SK-N-SH (cell line): Measurements from ENCODE around the gene ULBP2. TPM values are rescaled to one million over a fixed set of nuclear protein-coding genes. Genes with fewer than 3 reads are reported as not detected.

Experiments
- CTCF ChIA-PET: fragments of 300-600, 350-600 bp; formaldehyde crosslinking; extraction: SDS; loops from one replicate; lab custom pipeline; 2021; lab: Yijun Ruan, JAX
- POLR2A ChIA-PET: fragments of 350-600 bp; sonication (Branson Sonifier 250); formaldehyde crosslinking; extraction: SDS; loops from one replicate; lab custom pipeline; 2020; ENCODE audit warnings: antibody characterized with exemption, inconsistent platforms; lab: Yijun Ruan, JAX
- DNase-seq: peaks from one replicate; pipeline ENCODE4 v3.0.0; 2012
- H2AFZ ChIP-seq: fragments of 200-600 bp; sonication (generic); 2 replicates; pipeline ENCODE4 v1.8.1; 2016; ENCODE audit warnings: antibody characterized with exemption, mild to moderate bottlenecking, low read depth
- H3F3A ChIP-seq: fragments of 200-600 bp; sonication (generic); replicated peaks from 2 replicates; pipeline ENCODE3; 2016; ENCODE audit warnings: antibody characterized with exemption, mild to moderate bottlenecking; ENCODE audit not compliant: insufficient read depth
- H3K27ac ChIP-seq, 2 experiments: fragments of 200-500 bp in 1 of 2; fragments of 200-600 bp in 1 of 2; sonication (Bioruptor generic) in 1 of 2; sonication (generic), shearing (Covaris generic) in 1 of 2; 2 replicates each; pipeline versions ENCODE4 v1.5.1 to v1.6.1; 2014 to 2016; ENCODE audit warnings: low read depth in 2 of 2, inconsistent platforms in 1 of 2, low read length in 1 of 2, mild to moderate bottlenecking in 1 of 2, mixed read lengths in 1 of 2
- H3K27me3 ChIP-seq: fragments of 200-600 bp; sonication (generic), shearing (Covaris generic); 2 replicates; pipeline ENCODE4 v1.6.1; 2016; ENCODE audit warnings: mixed run types; ENCODE audit not compliant: insufficient read depth
- H3K36me3 ChIP-seq, 2 experiments: fragments of 200-500 bp in 1 of 2; fragments of 200-600 bp in 1 of 2; sonication (Bioruptor generic) in 1 of 2; sonication (generic) in 1 of 2; replicated peaks in 1 of 2; 2 replicates each; pipeline versions ENCODE3 to v1.5.1; 2014 to 2016; ENCODE audit warnings: low read length in 1 of 2, mild to moderate bottlenecking in 1 of 2; ENCODE audit not compliant: insufficient read depth in 2 of 2, control insufficient read depth in 1 of 2
- H3K4me1 ChIP-seq, 2 experiments: fragments of 200-500 bp in 1 of 2; fragments of 200-600 bp in 1 of 2; sonication (Bioruptor generic) in 1 of 2; sonication (generic), shearing (Covaris generic) in 1 of 2; 2 replicates each; pipeline versions ENCODE4 v1.5.1 to v1.6.1; 2014 to 2016; ENCODE audit warnings: low read depth in 1 of 2, low read length in 1 of 2, mixed run types in 1 of 2; ENCODE audit not compliant: insufficient read depth in 2 of 2, control insufficient read depth in 1 of 2
- H3K4me2 ChIP-seq: fragments of 200-600 bp; sonication (generic), shearing (Covaris generic); 2 replicates; pipeline ENCODE4 v1.6.1; 2017; ENCODE audit warnings: mixed run types
- H3K4me3 ChIP-seq, 2 experiments: fragments of 200-500 bp in 1 of 2; fragments of 200-600 bp in 1 of 2; sonication (Bioruptor generic) in 1 of 2; sonication (generic), shearing (Covaris generic) in 1 of 2; 2 replicates each; pipeline versions ENCODE4 v1.5.1 to v1.8.1; 2014 to 2016; ENCODE audit warnings: low read depth in 2 of 2, inconsistent platforms in 1 of 2, low read length in 1 of 2, mild to moderate bottlenecking in 1 of 2, mixed read lengths in 1 of 2, moderate library complexity in 1 of 2
- H3K79me2 ChIP-seq: fragments of 200-600 bp; sonication (generic); 2 replicates; pipeline ENCODE4 v1.8.1; 2017; ENCODE audit warnings: mild to moderate bottlenecking; ENCODE audit not compliant: insufficient read depth
- H3K9ac ChIP-seq: fragments of 200-600 bp; sonication (generic); 2 replicates; pipeline ENCODE4 v1.6.1; 2017; ENCODE audit warnings: mixed run types
- H3K9me2 ChIP-seq: fragments of 200-600 bp; sonication (generic); 2 replicates; pipeline ENCODE4 v1.6.1; 2017; ENCODE audit warnings: mixed run types
- H3K9me3 ChIP-seq: fragments of 200-600 bp; sonication (generic); 2 replicates; pipeline ENCODE4 v1.6.1; 2017; ENCODE audit warnings: mixed run types, mild to moderate bottlenecking, moderate library complexity
- H4K20me1 ChIP-seq: fragments of 200-600 bp; sonication (generic); 2 replicates; pipeline ENCODE4 v1.6.1; 2017; ENCODE audit warnings: mild to moderate bottlenecking, mixed run types; ENCODE audit not compliant: insufficient read depth
- CHD2 ChIP-seq: fragments of 150-350 bp; IDR thresholded peaks from 2 replicates; pipeline ENCODE4 v1.6.1; 2018; ENCODE audit warnings: low read length; ENCODE audit not compliant: partially characterized antibody
- EP300 ChIP-seq, 2 experiments: IDR thresholded peaks; 2 replicates each; pipeline versions ENCODE4 v1.4.0 to v1.6.1; 2012; ENCODE audit warnings: borderline replicate concordance in 1 of 2, low read depth in 1 of 2, low read length in 1 of 2
- EZH2phosphoT487 ChIP-seq: fragments of 200-600 bp; sonication (generic); IDR thresholded peaks from 2 replicates; pipeline ENCODE4 v1.6.1; 2017; ENCODE audit warnings: low read depth, mixed run types, mild to moderate bottlenecking, antibody characterized with exemption, moderate library complexity, borderline replicate concordance
- FOSL2 ChIP-seq: IDR thresholded peaks from 2 replicates; pipeline ENCODE4 v1.4.0; 2012; ENCODE audit warnings: low read depth, mild to moderate bottlenecking, moderate library complexity, borderline replicate concordance
- FOXJ3 ChIP-seq: sonication (generic); formaldehyde crosslinking; IDR thresholded peaks from 2 replicates; pipeline ENCODE4 v1.5.1; 2020; ENCODE audit warnings: mild to moderate bottlenecking, missing genetic modification reagents
- FOXM1 ChIP-seq: IDR thresholded peaks from 2 replicates; pipeline ENCODE4 v1.4.0; 2012; ENCODE audit warnings: low read depth, mild to moderate bottlenecking
- GABPA ChIP-seq: IDR thresholded peaks from 2 replicates; pipeline ENCODE4 v1.4.0; 2012; ENCODE audit warnings: low read depth, mild to moderate bottlenecking
- GATA2 ChIP-seq: sonication (generic); formaldehyde crosslinking; IDR thresholded peaks from 2 replicates; pipeline ENCODE4 v1.5.0; 2020; ENCODE audit warnings: mild to moderate bottlenecking, missing genetic modification reagents
- JUND ChIP-seq: IDR thresholded peaks from 2 replicates; pipeline ENCODE4 v1.4.0; 2012
- MAX ChIP-seq: IDR thresholded peaks from 2 replicates; pipeline ENCODE4 v1.4.0; 2012; ENCODE audit warnings: low read depth
- MEF2A ChIP-seq: IDR thresholded peaks from 2 replicates; pipeline ENCODE4 v1.4.0; 2012; ENCODE audit warnings: low read depth, borderline replicate concordance
- MXI1 ChIP-seq: IDR thresholded peaks from 2 replicates; pipeline ENCODE4 v1.6.1; 2012; ENCODE audit warnings: mild to moderate bottlenecking, low read depth, low read length, improper control_type of control experiment
- NFIC ChIP-seq: IDR thresholded peaks from 2 replicates; pipeline ENCODE4 v1.4.0; 2012; ENCODE audit warnings: borderline replicate concordance
- NRF1 ChIP-seq: IDR thresholded peaks from 2 replicates; pipeline ENCODE4 v1.6.1; 2012; ENCODE audit warnings: low read depth, mild to moderate bottlenecking, low read length
- PBX3 ChIP-seq: IDR thresholded peaks from 2 replicates; pipeline ENCODE4; 2012
- RCOR1 ChIP-seq: fragments of 150-350 bp; IDR thresholded peaks from 2 replicates; pipeline ENCODE4 v1.6.1; 2017; ENCODE audit warnings: antibody characterized with exemption, low read length
- RFX5 ChIP-seq: IDR thresholded peaks from 2 replicates; pipeline ENCODE4 v1.6.1; 2012; ENCODE audit warnings: mild to moderate bottlenecking, improper control_type of control experiment, low read length
- RXRA ChIP-seq: IDR thresholded peaks from 2 replicates; pipeline ENCODE4 v1.4.0; 2012; ENCODE audit warnings: low read depth, mild to moderate bottlenecking, borderline replicate concordance
- SIN3A ChIP-seq: IDR thresholded peaks from 2 replicates; pipeline ENCODE4 v1.6.1; 2012; ENCODE audit warnings: low read depth, mild to moderate bottlenecking, low read length, moderate library complexity, borderline replicate concordance
- SMC3 ChIP-seq: IDR thresholded peaks from 2 replicates; pipeline ENCODE4 v1.6.1; 2012; ENCODE audit warnings: low read depth, low read length, improper control_type of control experiment
- TAF1 ChIP-seq: IDR thresholded peaks from 2 replicates; pipeline ENCODE4 v1.6.1; 2012; ENCODE audit warnings: low read depth, mild to moderate bottlenecking, low read length, moderate library complexity, borderline replicate concordance
- TCF12 ChIP-seq: IDR thresholded peaks from 2 replicates; pipeline ENCODE4 v1.4.0; 2012
- USF2 ChIP-seq: fragments of 150-350 bp; IDR thresholded peaks from 2 replicates; pipeline ENCODE4 v1.6.1; 2017; ENCODE audit warnings: antibody characterized with exemption, low read length, low read depth, borderline replicate concordance
- YY1 ChIP-seq: IDR thresholded peaks from 2 replicates; pipeline ENCODE4 v1.4.0; 2012; ENCODE audit warnings: low read depth, mild to moderate bottlenecking
- ZBTB33 ChIP-seq: IDR thresholded peaks from 2 replicates; pipeline ENCODE4 v1.4.0; 2012; ENCODE audit warnings: low read depth, borderline replicate concordance
- WGBS: methylation state at CpG from one replicate; pipeline ENCODE4 v1.1.6; 2017; ENCODE audit warnings: low lambda C conversion rate; 5-methylcytosine and 5-hydroxymethylcytosine counted together
- polyA plus RNA-seq, 3 experiments: library from polyadenylated mRNA; depleted of rRNA; stranded (reverse); fragments of >200 nt; gene quantifications; 2 replicates each; pipeline ENCODE4 v1.2.3, GENCODE V29; 2012

Gene ULBP2
- polyA plus RNA-seq, 1 of the 3 experiments (the other 2 are of a cell fraction), result 5.0 TPM

- Histone ChIP-seq H3K27me3 (peaks cover 67% of the 10 kb centered on the region), H3K4me1 (no peaks in the 10 kb centered on the region), H3K4me2 (no peak overlapping the region), H3K9ac (no peak overlapping the region), H3K9me2 (no peaks in the 10 kb centered on the region), H3K9me3 (0 out of 2 replicates have a peak, but pooled peaks cover 7% of the 10 kb centered on the region), H3K27ac (no peak overlapping the region), H3K79me2 (no peaks in the 10 kb centered on the region), H3K4me3 (no peak overlapping the region), H2AFZ (no peak overlapping the region), H3K36me3 (no peaks in the 10 kb centered on the region), H4K20me1 (no peaks in the 10 kb centered on the region), H3F3A (no peaks in the 10 kb centered on the region)
- DNase-seq, result no peak
- ChIA-PET POLR2A (no interaction called here), CTCF (no interaction called here)
- TF ChIP-seq SMC3 (no peak), MAX (no peak), MEF2A (no peak), TCF12 (no peak), FOXM1 (no peak), MXI1 (no peak), FOSL2 (no peak), EZH2phosphoT487 (no peak), YY1 (no peak), NFIC (no peak), NRF1 (no peak), CHD2 (no peak), PBX3 (no peak), EP300 (IDR thresholded peaks at IDR 0.05; ENCODE audit: borderline replicate concordance in 1 of 2, low read depth in 1 of 2, low read length in 1 of 2) (no peak), SIN3A (no peak), RXRA (no peak), JUND (no peak)
- 4% methylated on average over 5 of the region's 5 CpGs for WGBS
Observed at GRCh38 chr6:149984773-149985172, 43.0 kb downstream of the ULBP2 start.

GRCh38 chr6:149985481-149985937 lies 43.7 kb downstream of the ULBP2 start:
- H3K4me3 ChIP-seq, result no peak overlapping the region
- CTCF ChIA-PET, result no interaction called here
- DNase-seq, result no peak
- TF ChIP-seq USF2 (no peak), SMC3 (no peak), GATA2 (CRISPR knock-in tag) (no peak), MEF2A (no peak), TAF1 (no peak), FOXJ3 (CRISPR knock-in tag) (no peak), RCOR1 (no peak), RXRA (no peak), EP300 (IDR thresholded peaks at IDR 0.05; ENCODE audit: borderline replicate concordance in 1 of 2, low read depth in 1 of 2, low read length in 1 of 2) (no peak), NFIC (no peak), GABPA (no peak), RFX5 (no peak), MAX (no peak), ZBTB33 (no peak)

More at GRCh38 chr6:149985481-149985937, 43.7 kb downstream of the ULBP2 start:
- Histone ChIP-seq H3K27ac (no peak overlapping the region), H4K20me1 (no peaks in the 10 kb centered on the region), H3K9me2 (no peaks in the 10 kb centered on the region), H3F3A (no peaks in the 10 kb centered on the region), H3K36me3 (no peaks in the 10 kb centered on the region), H3K4me2 (no peak overlapping the region), H3K9ac (no peak overlapping the region), H3K79me2 (no peaks in the 10 kb centered on the region), H3K9me3 (0 out of 2 replicates have a peak, but pooled peaks cover 7% of the 10 kb centered on the region), H2AFZ (no peak overlapping the region), H3K27me3 (peaks cover 74% of the 10 kb centered on the region), H3K4me1 (no peaks in the 10 kb centered on the region)
- WGBS, result 0% methylated on average over 4 of the region's 5 CpGs
- POLR2A ChIA-PET, result no interaction called here
